MM.1S (cell line): ENCODE data around the gene PHKA2.

Experiments used
- CTCF ChIP-seq: fragments of 300-600 bp; sonication (generic); IDR thresholded peaks from 2 replicates; pipeline ENCODE4 v1.5.1; 2016; ENCODE audit warnings: antibody characterized with exemption, low read length, mixed read lengths
- EZH2 ChIP-seq: fragments of 300-600 bp; sonication (generic); optimal IDR thresholded peaks from 2 replicates; pipeline ENCODE3; 2017; ENCODE audit warnings: low read depth, mild to moderate bottlenecking, antibody characterized with exemption, low read length, mixed read lengths
- EZH2phosphoT487 ChIP-seq: fragments of 300-600 bp; sonication (generic); IDR thresholded peaks from 2 replicates; pipeline ENCODE4 v1.6.1; 2018; ENCODE audit warnings: antibody characterized with exemption, low read length

- no peak for TF ChIP-seq CTCF
- no peak for TF ChIP-seq EZH2
- no peak for TF ChIP-seq EZH2phosphoT487
These were observed 66.1 kb downstream of the PHKA2 start for GRCh38 chrX:18917831-18918230.
